Pancreas (tissue), 10 donors: ENCODE measurements around the gene MVD. TPM values are rescaled to one million over a fixed set of nuclear protein-coding genes. Genes with fewer than 3 reads are reported as not detected.

Experiments
- ATAC-seq, 4 donors: fragments of 200-7000 bp; cut with Tn5 transposase; one replicate each; pipeline versions ENCODE4 v1.8.0 to v1.9.1; 2020; ENCODE audit warnings: mild to moderate bottlenecking in 4 of 4, moderate library complexity in 4 of 4
- DNase-seq, 6 donors: peaks; one replicate each; pipeline ENCODE4 v3.0.0-alpha.2; 2020
- FAIRE-seq: peaks from 2 replicates; lab custom pipeline; 2012; peaks lifted over from hg19 to GRCh38; lab: Jason Lieb, UNC
- H3K27ac ChIP-seq, 4 donors: fragments of 200-600 bp; sonication (generic); 1 replicate in 3 of 4; 2 replicates in 1 of 4; pipeline versions ENCODE4 v1.5.0 to v1.8.0; 2020
- H3K27me3 ChIP-seq, 4 donors: fragments of 200-600 bp; one replicate each; pipeline ENCODE4 v1.8.0; 2021
- H3K36me3 ChIP-seq, 3 donors: fragments of 200-600 bp; sonication (generic) in 1 of 3; one replicate each; pipeline versions ENCODE4 v1.5.0 to v1.8.0; 2020 to 2021
- H3K4me1 ChIP-seq, 3 donors: fragments of 200-600 bp; one replicate each; pipeline ENCODE4 v1.8.0; 2021
- H3K4me3 ChIP-seq, 4 donors: fragments of 200-600 bp; sonication (generic) in 2 of 4; one replicate each; pipeline versions ENCODE4 v1.5.0 to v1.8.0; 2020 to 2021
- H3K9me3 ChIP-seq, 4 donors: fragments of 200-600 bp; one replicate each; pipeline ENCODE4 v1.8.0; 2021
- CTCF ChIP-seq, 4 donors: fragments of 200-600 bp; sonication (generic) in 3 of 4; IDR thresholded peaks; one replicate each; pipeline versions ENCODE4 v1.5.0 to v1.8.0; 2021; ENCODE audit warnings: antibody characterized with exemption in 4 of 4
- WGBS, 2 donors: extraction: QIAGEN DNeasy Blood & Tissue Kit; methylation state at CpG; one replicate each; pipeline ENCODE4 v1.1.7; 2013; 5-methylcytosine and 5-hydroxymethylcytosine counted together
- intact Hi-C, 3 donors: fragments of 100-400 bp; cut with DNase I; formaldehyde crosslinking; loops; one replicate each; pipeline versions ENCODE4 v1.11.1 to v1.14.2; 2022
- polyA plus RNA-seq, 2 donors: library from polyadenylated mRNA; stranded (reverse); fragments of 200-250 nt; gene quantifications; one replicate each; pipeline ENCODE4 v1.2.3, GENCODE V29; 2013
- total RNA-seq, 6 donors: library from RNA; stranded (reverse); fragmentation: NEBNext Ultra II Directional in 4 of 6; extraction: Animal tissue kit (Norgen Biotek cat#: 25700) in 4 of 6; gene quantifications; one replicate each; pipeline versions ENCODE4 v1.2.1 to v1.2.4, GENCODE V29; 2021 to 2023
- donor health status: healthy with polysubstance abuse.
- donor health status: DM: no; HTN: no; CAD: no; lungs with moderate emphysema.
- donor health status: DM: no; HTN: no; CAD: no.
- donor health status: control.
- donor health status: control.
- donor health status: Bipolar disorder and iron deficiency.
- donor health status: DM: yes; HTN: yes; CAD: no.
- donor health status: DM: no; HTN: no; CAD: no.
- donor health status: DM: no; HTN: no; CAD: no.
- donor health status: DM: yes; HTN: yes; CAD: no.

The MVD gene
- total and polyA plus RNA-seq, 8 donors: 12.7 to 46.6 (median 17.5) TPM

GRCh38 chr16:88617268-88618031 is 45.4 kb downstream of the MVD start:
- no peak overlapping the region for H3K4me3 ChIP-seq
- ATAC-seq (no peak), FAIRE-seq (no peak), DNase-seq (no peak)
- intact Hi-C loops: no loop called here
- WGBS, 2 donors: 74 to 83% methylated on average over 20 of the region's 20 CpGs
- peak overlapping the region in 1 of 4 donors; percentile 74 for H3K27ac ChIP-seq
- H3K36me3 ChIP-seq: peaks cover 0 to 7% (median 2%) of the 10 kb centered on the region in 3 donors
- H3K9me3 ChIP-seq: no peaks in the 10 kb centered on the region
- H3K27me3 ChIP-seq: no peaks in the 10 kb centered on the region
- TF ChIP-seq CTCF (IDR thresholded peaks at IDR 0.05): no peak
- H3K4me1 ChIP-seq: peaks cover 26 to 44% (median 34%) of the 10 kb centered on the region in 3 donors

DNA sequence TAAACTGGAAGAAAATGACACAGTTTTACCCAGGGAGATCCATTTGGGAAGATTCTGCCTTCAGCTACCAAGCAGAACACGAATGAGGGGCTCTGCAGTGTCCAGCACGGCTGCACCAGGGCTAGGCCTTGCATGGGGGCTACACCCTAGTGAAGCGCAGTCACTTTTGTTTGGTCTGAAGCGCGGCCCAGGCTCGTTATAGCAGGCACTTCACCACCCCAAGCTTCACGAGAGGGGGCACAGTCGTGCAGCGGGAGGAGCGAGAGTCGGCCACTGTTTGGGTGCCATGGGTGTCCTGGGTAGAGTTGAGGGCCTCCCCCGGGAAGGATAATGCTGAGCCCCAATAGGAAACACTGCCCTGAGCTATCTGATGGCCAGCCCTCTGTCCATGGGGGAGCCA is 46.2 kb downstream of the MVD start:
- H3K36me3 ChIP-seq: no peaks in the 10 kb centered on the region

GRCh38 chr16:88616320-88616719 is 46.6 kb downstream of the MVD start:
- ATAC-seq: peak; percentile 89 to 96 (median 92)
- intact Hi-C loops: no loop called here
- no peak overlapping the region for H3K4me3 ChIP-seq

More for the DNA sequence above, 46.2 kb downstream of the MVD start:
- TF ChIP-seq CTCF (IDR thresholded peaks at IDR 0.05): no peak
- WGBS, 2 donors: 57 to 59% methylated on average over 12 of the region's 12 CpGs
- DNase-seq: peak in 1 of 6 donors; percentile 76
- Histone ChIP-seq H3K9me3 (no peaks in the 10 kb centered on the region), H3K27ac (peak overlapping the region; percentile 33 to 74 (median 48)), H3K4me1 (peaks cover 26 to 44% (median 34%) of the 10 kb centered on the region in 3 donors), H3K4me3 (no peak overlapping the region), H3K27me3 (no peaks in the 10 kb centered on the region)
- intact Hi-C loops: no loop called here
- FAIRE-seq: no peak
- ATAC-seq: peak in 3 of 4 donors; percentile 1 to 5 (median 3)

DNA sequence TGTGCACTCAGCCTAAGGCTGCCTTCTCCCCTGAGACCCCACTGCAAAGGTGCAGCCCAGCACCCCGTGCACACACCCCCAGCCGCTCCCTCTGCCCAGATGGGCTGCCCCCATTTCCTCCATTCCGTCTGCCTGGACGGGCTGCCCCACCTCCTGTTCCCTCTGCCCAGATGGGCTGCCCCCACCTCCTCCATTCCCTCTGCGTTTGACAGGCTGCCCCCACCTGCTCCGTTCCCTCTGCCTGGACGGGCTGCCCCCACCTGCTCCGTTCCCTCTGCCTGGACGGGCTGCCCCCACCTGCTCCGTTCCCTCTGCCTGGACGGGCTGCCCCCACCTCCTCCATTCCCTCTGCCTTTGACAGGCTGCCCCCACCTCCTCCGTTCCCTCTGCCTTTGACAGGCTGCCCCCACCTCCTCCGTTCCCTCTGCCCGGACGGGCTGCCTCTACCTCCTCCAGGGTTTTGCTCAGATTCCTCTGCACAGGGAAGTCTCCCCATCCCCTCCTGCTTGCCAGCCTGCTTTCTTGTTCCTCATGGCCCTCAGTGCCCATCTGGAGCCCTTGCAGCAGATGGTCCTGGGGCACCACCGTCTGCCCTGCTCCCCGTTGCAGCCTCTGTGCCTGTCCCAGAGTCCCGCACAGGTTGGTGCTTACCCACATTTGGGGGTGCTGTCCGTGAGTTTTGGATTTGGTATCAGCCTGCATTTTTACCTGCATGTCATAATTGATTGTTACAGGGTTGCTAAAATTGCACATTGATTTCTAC is 47.9 kb downstream of the MVD start:
- peak in 2 of 6 donors; percentile 59 to 65 for DNase-seq
- peaks cover 26 to 44% (median 34%) of the 10 kb centered on the region in 3 donors for H3K4me1 ChIP-seq
- intact Hi-C loops: no loop called here

More at GRCh38 chr16:88616320-88616719, 46.6 kb downstream of the MVD start:
- peak overlapping the region; percentile 33 to 74 (median 48) for H3K27ac ChIP-seq
- WGBS, 2 donors: 13 to 17% methylated on average over 13 of the region's 13 CpGs
- FAIRE-seq (no peak), DNase-seq (peak; percentile 95 to 98 (median 96))
- no peak for TF ChIP-seq CTCF (IDR thresholded peaks at IDR 0.05)
- no peaks in the 10 kb centered on the region for H3K27me3 ChIP-seq
- H3K4me1 ChIP-seq: peaks cover 26 to 44% (median 34%) of the 10 kb centered on the region in 3 donors
- no peaks in the 10 kb centered on the region for H3K9me3 ChIP-seq
- no peaks in the 10 kb centered on the region for H3K36me3 ChIP-seq

More for the DNA sequence above, 47.9 kb downstream of the MVD start:
- H3K27ac ChIP-seq: peak overlapping the region in 1 of 4 donors; percentile 74
- 55 to 57% methylated on average over 19 of the region's 19 CpGs for WGBS, 2 donors
- no peak for FAIRE-seq
- no peaks in the 10 kb centered on the region for H3K27me3 ChIP-seq
- TF ChIP-seq CTCF (IDR thresholded peaks at IDR 0.05): no peak
- H3K36me3 ChIP-seq: peaks cover 0 to 8% (median 0%) of the 10 kb centered on the region in 3 donors
- no peak overlapping the region for H3K4me3 ChIP-seq
- no peaks in the 10 kb centered on the region for H3K9me3 ChIP-seq
- ATAC-seq: peak in 2 of 4 donors; percentile 7 to 17
